GM12878 (cell line): ENCODE measurements around the gene HDGF. TPM values are rescaled to one million over a fixed set of nuclear protein-coding genes. Genes with fewer than 3 reads are reported as not detected.

Source experiments
- ATAC-seq: fragments of 200-7000 bp; cut with Tn5 transposase; 3 replicates; pipeline ENCODE4 v1.9.1; 2020; ENCODE audit warnings: mild to moderate bottlenecking, moderate library complexity
- BruUV-seq: library from RNA; stranded (reverse); fragments of 400-500 nt; replicated peaks from 2 replicates; lab custom pipeline; 2021; lab: Mats Ljungman, UMichigan
- CTCF ChIA-PET: fragments of 300-600 bp; sonication (Branson Sonifier 250); formaldehyde crosslinking; extraction: SDS; loops from one replicate; lab custom pipeline; 2021; ENCODE audit warnings: inconsistent platforms; lab: Yijun Ruan, JAX
- POLR2A ChIA-PET: fragments of 350-600 bp; formaldehyde crosslinking; extraction: SDS; loops from one replicate; lab custom pipeline; 2021; ENCODE audit warnings: inconsistent platforms; lab: Charles Lee
- RAD21 ChIA-PET: fragments of 300-600 bp; sonication (Branson Sonifier 250); formaldehyde crosslinking; loops from one replicate; lab custom pipeline; 2023; ENCODE audit warnings: antibody characterized with exemption; ENCODE audit not compliant: unreplicated experiment; lab: Charles Lee
- SMC1A ChIA-PET: fragments of 300-600 bp; sonication (Branson Sonifier 250); formaldehyde crosslinking; loops from one replicate; lab custom pipeline; 2023; ENCODE audit not compliant: unreplicated experiment, uncharacterized antibody; lab: Charles Lee
- DNase-seq: peaks from one replicate; pipeline ENCODE4 v3.0.0-alpha.2; 2011; ENCODE audit warnings: low read depth, low spot score
- FAIRE-seq: peaks from 3 replicates; lab custom pipeline; 2011; peaks lifted over from hg19 to GRCh38; lab: Jason Lieb, UNC
- H2AFZ ChIP-seq: 2 replicates; pipeline ENCODE4 v1.6.0; 2011; ENCODE audit warnings: low read depth, low read length, control low read depth; ENCODE audit not compliant: control insufficient read depth
- H3K27ac ChIP-seq: 2 replicates; pipeline ENCODE4 v1.5.1; 2011; ENCODE audit warnings: control low read depth; ENCODE audit not compliant: control insufficient read depth, insufficient read depth
- H3K27me3 ChIP-seq, 2 experiments: replicated peaks in 1 of 2; 2 replicates each; pipeline versions ENCODE4 v1.6.0 to v1.6.1; 2011; ENCODE audit warnings: low read length in 1 of 2; ENCODE audit not compliant: control insufficient read depth in 2 of 2, insufficient read depth in 2 of 2
- H3K36me3 ChIP-seq, 2 experiments: 2 replicates each; pipeline ENCODE4 v1.5.1; 2011; ENCODE audit warnings: low read length in 1 of 2; ENCODE audit not compliant: control insufficient read depth in 2 of 2, insufficient read depth in 2 of 2
- H3K4me1 ChIP-seq: 2 replicates; pipeline ENCODE4 v1.6.1; 2011; ENCODE audit warnings: mild to moderate bottlenecking, low read length, moderate library complexity, mixed read lengths; ENCODE audit not compliant: control insufficient read depth, insufficient read depth
- H3K4me2 ChIP-seq: 2 replicates; pipeline ENCODE4 v1.6.0; 2011; ENCODE audit warnings: control low read depth; ENCODE audit not compliant: control insufficient read depth, insufficient read depth
- H3K4me3 ChIP-seq: fragments of 200-600 bp; sonication (generic); 2 replicates; pipeline ENCODE4 v1.5.1; 2016
- H3K79me2 ChIP-seq: 2 replicates; pipeline ENCODE4 v1.6.0; 2011; ENCODE audit warnings: low read length; ENCODE audit not compliant: control insufficient read depth, insufficient read depth
- H3K9ac ChIP-seq: 2 replicates; pipeline ENCODE4 v1.8.0; 2011; ENCODE audit warnings: low read length, control low read depth, mixed read lengths; ENCODE audit not compliant: control insufficient read depth, insufficient read depth
- H3K9me3 ChIP-seq: replicated peaks from 3 replicates; pipeline ENCODE4 v1.5.1; 2011; ENCODE audit warnings: mild to moderate bottlenecking, low read length; ENCODE audit not compliant: control insufficient read depth, insufficient read depth
- H4K20me1 ChIP-seq: 2 replicates; pipeline ENCODE4 v1.6.0; 2011; ENCODE audit not compliant: control insufficient read depth, insufficient read depth
- BHLHE40 ChIP-seq, 2 experiments: fragments of 450-650 bp in 1 of 2; IDR thresholded peaks; 2 replicates each; pipeline ENCODE4 v1.6.1; 2011 to 2017; ENCODE audit warnings: low read depth in 2 of 2, borderline replicate concordance in 1 of 2, improper control_type of control experiment in 1 of 2, low read length in 1 of 2, mild to moderate bottlenecking in 1 of 2
- IRF3 ChIP-seq: fragments of 450-650 bp; IDR thresholded peaks from 2 replicates; pipeline ENCODE4 v1.6.1; 2014; ENCODE audit warnings: mild to moderate bottlenecking
- KAT2A ChIP-seq: conservative IDR thresholded peaks from 2 replicates; pipeline ENCODE4 v1.6.1; 2011; ENCODE audit warnings: low read depth, low read length; ENCODE audit not compliant: control insufficient read depth
- MYC ChIP-seq: IDR thresholded peaks from 2 replicates; pipeline ENCODE4 v1.6.1; 2011; ENCODE audit warnings: mild to moderate bottlenecking, low read length, moderate library complexity, inconsistent platforms; ENCODE audit not compliant: insufficient read depth, insufficient replicate concordance, insufficient read length, severe bottlenecking
- RAD51 ChIP-seq: fragments of 450-650 bp; IDR thresholded peaks from 2 replicates; pipeline ENCODE4 v1.6.1; 2016; ENCODE audit warnings: moderate library complexity, mild to moderate bottlenecking, inconsistent platforms
- USF2 ChIP-seq: IDR thresholded peaks from 2 replicates; pipeline ENCODE4 v1.6.1; 2011; ENCODE audit warnings: low read depth, low read length, improper control_type of control experiment, borderline replicate concordance
- WGBS: methylation state at CpG from one replicate; pipeline ENCODE4 v1.1.6; 2016; ENCODE audit warnings: low lambda C conversion rate; ENCODE audit not compliant: insufficient replicate concordance, insufficient coverage; ENCODE audit errors: missing lambda C conversion rate; 5-methylcytosine and 5-hydroxymethylcytosine counted together
- in situ Hi-C: fragments of 300-500 bp; cut with MboI; formaldehyde crosslinking; loops from 9 replicates; pipeline ENCODE4 v1.14.3; 2018; ENCODE audit warnings: mixed read lengths
- intact Hi-C: fragments of 100-400 bp; cut with micrococcal nuclease; formaldehyde crosslinking; loops from one replicate; pipeline ENCODE4 v1.14.2; 2022; ENCODE audit not compliant: unreplicated experiment
- polyA plus RNA-seq, 11 experiments: library from polyadenylated mRNA; depleted of rRNA in 4 of 11; unstranded in 6 of 11; stranded (reverse) in 5 of 11; fragments of >200 nt; fragmentation: Nextera tagmentation in 4 of 11; fragmentation: Illumina TruSeq in 1 of 11; extraction: Ambion mirVana in 4 of 11; extraction: Trizol in 1 of 11; gene quantifications; 1 replicate in 1 of 11; 2 replicates in 10 of 11; pipeline versions ENCODE4 v1.2.1 to v1.2.3, GENCODE V29; 2011 to 2016; ENCODE audit warnings: inconsistent platforms in 2 of 11, missing spikeins in 2 of 11, low read depth in 1 of 11
- total RNA-seq, 4 experiments: library from RNA; depleted of rRNA in 3 of 4; stranded (reverse); fragments of >200 nt in 3 of 4; fragmentation: Illumina TruSeq in 1 of 4; extraction: Trizol in 1 of 4; gene quantifications; 2 replicates each; pipeline versions ENCODE4 v1.2.1 to v1.2.3, GENCODE V29; 2013 to 2021
- TF ChIP-seq, protein P1 (sequence below): IDR thresholded peaks from 2 replicates; pipeline ENCODE4 v1.6.1; 2011; ENCODE audit warnings: low read depth, mild to moderate bottlenecking, low read length, moderate library complexity, borderline replicate concordance; ENCODE audit errors: extremely low read depth
- TF ChIP-seq, protein P2 (sequence below): IDR thresholded peaks from 2 replicates; pipeline ENCODE4 v1.6.1; 2011; ENCODE audit warnings: borderline replicate concordance, low read depth, mild to moderate bottlenecking, moderate library complexity, mixed read lengths, low read length; ENCODE audit not compliant: insufficient read depth; ENCODE audit errors: extremely low read length

The HDGF gene
- total and polyA plus RNA-seq, 10 of the 15 experiments (the other 5 are each of a cell fraction or from before 2014, with no cell fraction given): 28.3 to 372 (median 209) TPM

DNA sequence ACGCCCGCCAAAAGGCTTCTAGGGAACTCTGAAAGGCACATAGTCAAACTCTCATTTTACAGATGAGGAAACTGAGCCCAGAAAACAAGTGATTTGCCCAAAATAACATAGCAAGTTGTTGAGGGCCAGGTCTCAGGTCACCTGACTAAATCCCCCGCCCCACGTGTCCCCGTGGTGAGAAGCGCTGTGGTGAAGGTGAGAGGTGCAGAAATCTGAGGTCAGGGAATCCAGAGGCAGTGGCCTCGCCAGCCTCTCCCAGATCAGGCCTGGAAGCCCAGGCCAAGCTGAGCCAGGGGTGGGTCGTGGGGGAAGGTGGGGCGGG lies 5.1 kb downstream of the HDGF start:
- RAD21 ChIA-PET: interaction anchor here (1.0 to 2.2 kb wide), 2 partner anchors 20 kb away, joined by 3 to 12 read pairs; partner anchors contain the start of gene METTL25B
- intact Hi-C loops: loop anchor here (10.0 kb wide), 1 partner anchor 242 kb away; the partner anchor contains the start of gene MEF2D

More for the DNA sequence above, 5.1 kb downstream of the HDGF start:
- no TSS peak for BruUV-seq
- FAIRE-seq (no peak), DNase-seq (no peak), ATAC-seq (no peak)
- no peak overlapping the region for H3K9ac ChIP-seq
- H4K20me1 ChIP-seq: no peaks in the 10 kb centered on the region
- POLR2A ChIA-PET: interaction anchor here (0.8 kb wide), 1 partner anchor 18 kb away, joined by 6 read pairs; the partner anchor contains the start of genes ISG20L2 and METTL25B
- in situ Hi-C loops: no loop called here
- H3K4me3 ChIP-seq: peak overlapping the region; percentile 68; the same call in 1 of the 2 replicates
- WGBS: 65% methylated on average over 8 of the region's 9 CpGs
- H3K4me1 ChIP-seq: peaks cover 20% of the 10 kb centered on the region
- no peak overlapping the region for H2AFZ ChIP-seq
- peak; percentile 8; the same call in 1 of the 2 replicates for TF ChIP-seq USF2
- TF ChIP-seq, protein P1, sequence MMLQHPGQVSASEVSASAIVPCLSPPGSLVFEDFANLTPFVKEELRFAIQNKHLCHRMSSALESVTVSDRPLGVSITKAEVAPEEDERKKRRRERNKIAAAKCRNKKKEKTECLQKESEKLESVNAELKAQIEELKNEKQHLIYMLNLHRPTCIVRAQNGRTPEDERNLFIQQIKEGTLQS: 0 out of 2 replicates have a peak, but pooled peaks have one; percentile 3
- peak; percentile 90 for TF ChIP-seq RAD51
- no peak for TF ChIP-seq KAT2A
- no peak for TF ChIP-seq IRF3
- TF ChIP-seq, protein P2, sequence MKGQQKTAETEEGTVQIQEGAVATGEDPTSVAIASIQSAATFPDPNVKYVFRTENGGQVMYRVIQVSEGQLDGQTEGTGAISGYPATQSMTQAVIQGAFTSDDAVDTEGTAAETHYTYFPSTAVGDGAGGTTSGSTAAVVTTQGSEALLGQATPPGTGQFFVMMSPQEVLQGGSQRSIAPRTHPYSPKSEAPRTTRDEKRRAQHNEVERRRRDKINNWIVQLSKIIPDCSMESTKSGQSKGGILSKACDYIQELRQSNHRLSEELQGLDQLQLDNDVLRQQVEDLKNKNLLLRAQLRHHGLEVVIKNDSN: peak; percentile 51
- TF ChIP-seq BHLHE40 (IDR thresholded peaks at IDR 0.05; ENCODE audit: borderline replicate concordance in 1 of 2, low read depth in 2 of 2, low read length in 1 of 2): 0 out of 4 replicates have a peak, but pooled peaks of 1 of the 2 experiments have one; percentile 33
- no peak for TF ChIP-seq MYC
- no peak overlapping the region for H3K27ac ChIP-seq
- CTCF ChIA-PET: interaction anchor here (1.0 kb wide), 1 partner anchor 19 kb away, joined by 4 read pairs; no protein-coding TSS in a partner anchor
- SMC1A ChIA-PET: interaction anchor here (3.5 kb wide), 1 partner anchor 20 kb away, joined by 20 read pairs; no protein-coding TSS in a partner anchor
- peaks cover 66% of the 10 kb centered on the region for H3K79me2 ChIP-seq
- H3K4me2 ChIP-seq: peak overlapping the region; percentile 55; the same call in 1 of the 2 replicates
- H3K36me3 ChIP-seq: peaks cover 22 to 23% of the 10 kb centered on the region in 2 experiments
- no peaks in the 10 kb centered on the region for H3K9me3 ChIP-seq
- H3K27me3 ChIP-seq: no peaks in the 10 kb centered on the region
